Stimulated activated CD4-positive, alpha-beta T cell treated with anti-CD3 and anti-CD28 coated beads, TNF-alpha, amount 100 ng/mL, for 48 hours (primary cell): ENCODE results near the gene STX16.

Source experiments
- DNase-seq, 3 donors: peaks; one replicate each; pipeline ENCODE4 v3.0.0-alpha.2; 2020; ENCODE audit warnings: low read depth in 3 of 3

The STX16 gene

DNA sequence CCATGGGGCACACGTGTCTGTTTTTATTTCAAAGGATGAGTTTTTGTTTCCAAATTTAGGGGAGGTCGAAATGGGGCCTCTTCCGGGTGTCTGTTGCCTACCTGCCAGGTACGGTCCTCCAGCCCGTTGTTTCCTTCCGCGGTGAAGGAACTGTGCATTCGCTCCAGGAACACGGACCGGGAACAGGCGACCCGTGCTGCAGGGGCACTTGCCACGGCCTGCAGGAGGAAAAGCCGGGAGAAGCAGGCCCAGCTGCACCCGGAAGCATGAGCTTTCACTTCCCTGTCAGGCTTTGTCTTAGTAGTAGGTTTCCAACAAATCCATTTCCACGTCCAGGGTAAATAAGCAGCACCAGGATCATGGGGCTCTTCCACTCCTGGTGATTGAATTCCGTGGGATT, 24.6 kb downstream of the STX16 start:
- DNase-seq: no peak

DNA sequence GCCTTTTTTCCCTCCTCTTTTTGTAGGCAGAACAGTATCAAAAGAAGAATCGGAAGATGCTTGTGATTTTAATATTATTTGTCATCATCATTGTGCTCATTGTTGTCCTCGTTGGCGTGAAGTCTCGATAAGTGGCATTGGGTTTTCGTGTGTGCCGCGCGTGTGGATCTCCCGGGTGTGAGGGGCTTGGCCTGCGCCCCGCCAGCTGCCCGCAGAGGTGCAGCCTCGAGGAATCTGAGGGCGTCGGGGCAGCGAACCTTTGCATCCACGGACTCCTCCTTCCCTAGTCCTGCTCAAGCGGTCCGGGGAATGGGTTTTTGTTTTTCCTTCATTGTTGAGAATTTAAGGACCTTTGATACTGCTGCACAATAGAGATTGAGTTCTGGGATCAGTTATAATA, 25.1 kb downstream of the STX16 start:
- DNase-seq: no peak

DNA sequence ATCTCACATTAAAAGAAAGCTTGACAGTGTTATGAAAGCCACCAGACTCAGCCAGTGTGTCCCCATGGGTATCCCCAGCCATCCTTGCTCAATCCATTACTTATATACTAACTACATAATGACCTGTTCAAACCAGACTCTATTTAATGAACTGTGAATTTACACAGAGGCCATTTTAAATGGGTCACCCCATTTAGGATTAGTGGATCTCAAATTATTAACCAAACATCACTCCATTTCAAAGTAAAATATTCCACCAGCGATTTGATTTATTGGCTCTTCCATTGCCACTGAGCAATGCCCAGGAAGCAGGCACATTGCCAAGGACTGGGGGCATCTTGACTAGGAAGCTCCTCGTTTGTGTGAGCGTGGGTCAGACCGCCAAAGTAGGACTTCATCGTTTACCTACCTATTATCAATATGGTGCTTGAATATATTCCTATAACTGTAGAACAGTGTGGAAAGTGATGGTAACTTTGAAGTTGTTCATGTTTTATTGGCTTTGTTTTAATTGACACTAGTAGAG, 26.1 kb downstream of the STX16 start:
- DNase-seq: no peak

DNA sequence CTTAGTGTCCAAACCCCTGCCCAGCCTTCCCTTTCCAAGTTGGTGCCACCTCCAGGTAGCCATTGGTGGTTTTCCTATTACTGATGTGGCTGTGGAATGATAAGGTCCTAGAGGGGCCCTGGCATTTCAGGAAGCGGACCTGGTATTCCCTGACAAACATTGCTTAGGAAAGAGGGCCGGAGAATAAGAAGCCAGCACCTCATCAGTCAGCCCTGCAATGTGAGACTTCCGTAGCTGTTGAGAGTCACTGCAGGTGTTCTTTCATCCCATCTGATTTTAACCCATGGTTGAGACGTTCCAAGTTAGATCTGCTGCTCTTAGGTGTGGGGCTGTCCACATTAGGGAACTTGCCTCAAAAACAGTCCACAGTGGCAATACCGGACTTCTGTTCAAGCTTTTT, 26.7 kb downstream of the STX16 start:
- DNase-seq: no peak

DNA sequence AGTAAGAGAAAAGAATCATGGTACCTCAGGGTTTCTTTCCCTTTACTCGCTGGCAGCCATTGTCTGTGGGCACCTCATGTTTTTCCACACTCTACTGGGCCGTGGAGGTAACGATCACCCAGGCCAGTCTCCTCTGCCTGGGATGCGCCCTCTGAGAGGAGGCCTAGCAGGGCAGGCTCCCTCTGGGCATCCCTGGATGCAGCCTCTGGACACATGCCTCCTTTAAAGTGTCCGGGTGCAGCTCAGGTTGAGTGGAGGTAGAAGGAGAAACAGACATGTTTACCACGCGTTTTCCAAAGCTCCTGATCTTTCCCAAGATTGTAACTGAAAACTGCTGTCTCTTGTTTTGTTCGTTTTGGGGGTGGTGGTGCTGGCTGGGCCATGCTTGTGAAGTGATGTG, 27.7 kb downstream of the STX16 start:
- DNase-seq: no peak

DNA sequence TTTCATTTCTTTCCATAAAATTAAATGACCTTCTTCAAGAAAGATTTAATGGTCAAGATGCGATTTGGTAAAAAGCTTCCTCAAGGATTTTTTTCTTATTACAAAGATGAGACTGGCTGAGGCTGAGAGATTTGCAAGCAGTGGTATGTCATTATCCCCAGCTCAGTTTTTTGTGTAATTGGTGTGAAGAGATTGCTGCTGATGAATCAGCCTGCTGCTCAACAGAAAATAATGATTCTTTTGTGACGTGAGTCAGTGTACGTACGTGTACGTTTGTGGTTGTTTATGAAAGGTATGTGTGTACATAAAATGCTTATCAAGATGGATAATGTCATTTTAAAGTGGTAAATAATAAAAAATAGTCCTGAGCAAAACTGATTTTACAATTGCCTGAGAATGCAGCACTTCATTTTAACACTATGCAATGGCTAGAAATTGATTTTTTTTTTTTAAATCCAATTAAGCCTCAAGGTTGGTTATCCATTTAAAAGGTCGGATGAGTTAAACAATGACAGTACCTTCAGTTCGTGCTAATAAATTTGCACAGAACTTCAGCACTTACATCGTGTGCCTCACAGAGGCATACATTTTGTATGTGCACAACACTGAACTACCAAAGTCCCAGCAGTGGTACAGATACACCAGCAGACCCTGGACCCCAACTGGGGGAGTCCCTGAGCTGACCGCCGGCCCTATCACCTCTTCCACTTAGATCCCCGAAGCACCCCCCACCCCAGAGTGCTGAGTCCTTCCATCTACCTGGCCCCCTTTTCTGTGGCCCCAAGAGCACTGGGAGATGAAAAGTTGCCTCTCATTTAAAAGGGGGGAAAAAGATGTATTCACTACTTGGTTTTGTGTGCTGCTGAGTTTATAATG, 31.8 kb downstream of the STX16 start:
- DNase-seq: no peak

DNA sequence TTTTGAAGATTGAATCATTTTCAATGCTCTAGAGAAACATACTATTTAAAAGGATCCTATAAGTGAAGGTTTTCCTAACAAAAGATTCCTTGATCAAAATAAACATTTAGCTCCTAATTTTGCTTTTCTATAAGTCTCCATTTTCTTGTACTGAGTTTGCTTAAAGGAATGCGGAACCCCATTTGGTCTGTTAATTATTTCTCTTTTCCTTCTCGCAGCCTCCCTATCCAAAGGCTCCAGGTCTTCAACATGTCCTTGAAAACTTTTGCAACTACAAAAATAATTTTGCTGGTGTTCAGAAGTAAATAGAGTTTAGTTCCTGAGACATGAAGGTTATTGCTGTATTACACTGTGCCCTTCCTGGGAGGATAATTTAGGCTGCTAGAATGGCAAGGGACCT, 33.2 kb downstream of the STX16 start:
- DNase-seq: no peak

DNA sequence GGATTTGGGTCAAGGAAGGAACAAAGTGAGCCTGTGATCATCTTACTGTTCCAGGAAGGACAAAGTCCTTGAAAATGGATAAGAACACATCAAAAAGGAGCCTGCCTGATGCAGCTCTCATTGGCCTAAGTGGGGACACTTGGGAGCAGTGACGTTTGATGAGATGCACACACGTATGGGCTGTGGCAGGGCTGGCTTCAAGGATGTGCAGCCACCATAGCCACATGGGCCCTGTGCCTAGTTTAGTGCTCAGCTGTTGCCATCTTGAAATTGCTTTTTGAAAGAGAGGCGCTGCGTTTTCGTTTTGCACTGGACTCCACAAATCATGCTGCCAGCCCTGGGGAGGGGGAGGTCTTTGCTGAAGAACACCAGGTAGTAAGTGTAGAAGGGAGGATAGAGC, 34.9 kb downstream of the STX16 start:
- no peak for DNase-seq

DNA sequence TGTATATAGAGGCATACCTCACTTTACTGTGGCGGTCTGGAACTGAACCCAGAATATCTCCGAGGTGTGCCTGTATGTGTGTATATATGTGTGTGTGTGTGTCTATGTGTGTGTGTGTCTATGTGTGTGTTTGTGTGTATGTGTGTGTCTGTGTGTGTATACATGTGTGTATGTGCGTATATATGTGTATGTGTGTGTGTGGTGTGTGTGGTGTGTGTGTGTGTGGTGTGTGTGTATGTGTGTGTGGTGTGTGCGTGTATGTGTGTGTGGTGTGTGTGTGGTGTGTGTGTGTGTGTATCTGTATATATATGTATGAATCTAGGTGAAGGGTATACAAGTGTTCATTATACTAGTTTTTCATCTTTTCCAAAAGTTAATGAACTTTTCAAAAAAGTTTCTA, 37.3 kb downstream of the STX16 start:
- no peak for DNase-seq

DNA sequence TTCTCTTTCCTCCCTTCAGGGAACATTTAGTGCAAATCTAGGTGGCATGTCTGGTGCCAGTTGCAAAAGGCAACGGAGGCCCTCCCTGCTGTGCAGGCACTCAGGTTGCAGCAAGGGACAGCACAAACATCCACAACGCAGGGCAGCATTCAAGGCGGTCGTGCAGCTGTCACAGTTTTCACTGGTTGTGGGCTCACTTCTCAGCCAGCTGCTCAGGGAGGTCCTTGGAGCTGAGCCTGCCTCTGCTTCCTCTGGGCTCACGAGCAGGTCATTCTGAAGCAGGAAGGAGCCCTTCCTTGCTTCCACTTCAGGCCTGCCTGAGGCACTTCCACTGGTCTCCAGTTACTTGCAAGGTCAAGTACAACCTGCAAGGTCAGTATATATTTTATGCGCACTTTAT, 37.8 kb downstream of the STX16 start:
- no peak for DNase-seq

DNA sequence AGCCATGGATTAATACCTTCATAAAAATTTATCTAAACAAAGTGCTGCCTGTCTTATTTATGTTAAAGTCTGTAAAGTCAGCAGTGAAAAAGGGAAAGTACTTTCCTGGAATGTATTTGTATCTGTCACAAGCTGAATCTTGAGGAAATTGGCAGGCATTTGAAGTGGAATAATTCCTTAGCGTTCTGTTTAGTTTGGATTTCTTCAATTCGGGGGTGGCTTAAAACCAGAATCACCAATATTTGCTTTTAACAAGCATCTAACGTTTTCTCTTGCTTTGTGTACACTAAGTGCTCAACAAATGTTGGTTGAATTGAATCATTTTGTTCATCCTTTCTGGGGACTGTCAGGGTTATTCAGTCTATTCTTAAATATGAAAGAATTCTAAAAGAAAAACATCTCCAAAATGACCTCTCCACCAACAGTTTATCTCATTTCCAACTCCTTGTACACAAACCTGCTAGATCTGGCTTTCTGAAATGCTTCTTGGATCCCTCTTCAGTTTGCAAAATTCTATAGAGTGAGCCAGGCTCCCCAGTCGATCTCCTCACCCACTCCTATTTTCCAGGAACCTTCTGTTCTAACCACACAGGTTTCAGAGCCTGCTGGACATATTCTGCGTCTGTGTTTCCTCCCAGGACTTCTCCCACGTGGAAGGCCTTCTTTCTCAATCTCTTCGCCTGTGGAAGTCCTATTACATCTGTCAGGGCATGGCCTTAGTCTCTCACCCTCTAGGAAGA, 39.5 kb downstream of the STX16 start:
- DNase-seq: no peak

DNA sequence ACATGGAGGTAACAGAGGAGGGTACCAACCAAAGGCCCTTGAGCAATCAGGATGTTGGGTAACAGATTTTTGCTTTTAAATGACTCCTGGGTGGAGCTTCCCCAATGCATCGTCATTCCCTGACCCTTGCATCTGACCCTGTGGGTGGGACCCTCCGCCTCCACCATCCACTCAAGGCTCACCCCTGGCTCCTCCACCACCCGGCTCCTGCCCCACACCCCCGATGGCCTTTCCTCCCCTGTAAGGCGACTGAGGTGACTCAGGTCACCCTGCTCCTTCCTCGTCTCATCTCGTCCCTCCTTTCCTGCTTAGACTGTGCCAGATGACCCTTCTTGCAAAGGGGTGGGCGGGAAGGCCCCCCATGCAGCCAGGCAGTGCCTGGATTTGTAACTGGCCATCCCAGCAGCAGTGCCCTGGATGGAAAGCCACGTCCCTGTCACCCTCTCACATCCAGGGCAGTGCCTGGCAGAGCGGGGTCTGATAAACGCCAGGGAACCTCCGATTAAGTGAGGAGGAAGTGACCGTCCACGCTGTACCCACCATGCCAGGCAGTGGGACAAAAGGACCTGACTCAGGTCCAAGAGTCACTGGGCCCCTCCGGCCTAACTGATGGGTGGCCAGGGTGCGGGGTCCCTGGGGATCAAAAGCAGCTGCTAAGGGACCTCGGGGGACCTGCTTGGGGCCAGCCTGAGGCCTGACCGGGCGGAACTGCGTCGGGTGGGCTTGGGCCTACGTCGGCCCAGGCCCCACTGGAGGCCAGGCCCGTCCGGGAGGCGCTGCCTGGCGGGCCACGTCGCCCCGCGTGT, 40.9 kb downstream of the STX16 start:
- no peak for DNase-seq

DNA sequence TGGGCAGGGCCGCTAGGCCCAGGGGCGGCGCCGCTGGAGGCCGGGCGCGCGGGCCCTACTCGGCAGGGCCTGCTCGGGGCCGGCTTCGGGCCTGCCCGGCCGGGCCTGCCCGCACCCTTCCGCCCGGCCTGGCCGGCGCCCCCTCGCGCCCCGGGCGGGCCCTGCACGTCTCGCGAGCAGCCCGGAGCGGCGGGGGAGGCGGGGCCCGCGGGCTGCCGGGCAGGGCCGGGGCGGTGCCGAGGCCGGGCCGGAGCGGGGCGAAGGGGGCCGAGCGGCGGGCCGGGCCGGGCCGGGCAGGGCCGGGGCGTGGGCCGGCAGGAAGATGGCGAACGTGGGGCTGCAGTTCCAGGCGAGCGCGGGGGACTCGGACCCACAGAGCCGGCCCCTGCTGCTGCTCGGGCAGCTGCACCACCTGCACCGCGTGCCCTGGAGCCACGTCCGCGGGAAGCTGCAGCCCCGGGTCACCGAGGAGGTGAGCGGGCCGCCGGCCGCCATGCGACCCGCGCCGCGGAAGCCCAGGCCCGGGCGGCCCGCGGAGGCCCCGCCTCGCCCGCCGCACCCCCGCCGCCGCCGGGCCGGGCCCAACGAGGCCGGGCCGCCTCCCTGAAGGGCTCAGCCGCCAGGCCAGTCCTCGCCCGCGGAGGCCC, 41.6 kb downstream of the STX16 start, which contains the start of gene NPEPL1:
TSS of gene NPEPL1 (plus strand) at position 222 of the 647 bp plus-strand sequence. CDS start at position 323, 101 bp downstream.
- peak; percentile 14 to 58 (median 36) for DNase-seq

DNA sequence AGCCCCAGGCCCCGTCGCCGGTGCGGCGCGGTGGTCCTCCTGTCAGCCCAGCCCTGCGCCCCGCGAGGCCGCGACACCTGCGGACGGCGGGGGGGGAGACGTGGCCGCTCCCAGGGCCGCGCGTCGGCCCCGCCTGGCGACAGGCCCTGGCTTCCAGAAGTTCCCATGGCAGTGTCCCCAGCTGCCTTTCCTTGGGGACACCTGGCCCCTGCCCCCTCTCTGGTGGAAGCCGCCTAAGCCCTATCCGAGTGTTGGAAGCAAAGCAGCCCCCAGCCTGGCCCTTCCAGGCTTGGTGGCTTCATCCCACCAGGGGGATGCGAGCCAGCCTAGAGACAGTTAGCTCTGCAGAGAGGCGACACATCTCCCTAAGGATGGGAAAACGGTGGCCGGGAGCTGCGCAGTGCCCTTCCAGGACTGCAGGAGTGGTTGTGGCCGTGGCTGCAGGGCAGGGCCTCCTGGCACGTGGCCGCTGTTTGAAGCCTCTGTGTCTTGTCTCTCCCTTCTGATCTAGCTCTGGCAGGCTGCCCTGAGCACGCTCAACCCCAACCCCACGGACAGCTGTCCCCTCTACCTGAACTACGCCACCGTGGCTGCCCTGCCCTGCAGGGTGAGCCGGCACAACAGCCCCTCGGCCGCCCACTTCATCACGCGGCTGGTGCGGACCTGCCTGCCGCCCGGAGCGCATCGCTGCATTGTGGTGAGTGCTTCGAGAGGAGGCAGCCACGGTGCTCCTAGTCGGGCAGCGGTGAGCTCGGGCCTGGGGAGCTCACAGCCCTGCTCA, 42.3 kb downstream of the STX16 start:
- DNase-seq: no peak

DNA sequence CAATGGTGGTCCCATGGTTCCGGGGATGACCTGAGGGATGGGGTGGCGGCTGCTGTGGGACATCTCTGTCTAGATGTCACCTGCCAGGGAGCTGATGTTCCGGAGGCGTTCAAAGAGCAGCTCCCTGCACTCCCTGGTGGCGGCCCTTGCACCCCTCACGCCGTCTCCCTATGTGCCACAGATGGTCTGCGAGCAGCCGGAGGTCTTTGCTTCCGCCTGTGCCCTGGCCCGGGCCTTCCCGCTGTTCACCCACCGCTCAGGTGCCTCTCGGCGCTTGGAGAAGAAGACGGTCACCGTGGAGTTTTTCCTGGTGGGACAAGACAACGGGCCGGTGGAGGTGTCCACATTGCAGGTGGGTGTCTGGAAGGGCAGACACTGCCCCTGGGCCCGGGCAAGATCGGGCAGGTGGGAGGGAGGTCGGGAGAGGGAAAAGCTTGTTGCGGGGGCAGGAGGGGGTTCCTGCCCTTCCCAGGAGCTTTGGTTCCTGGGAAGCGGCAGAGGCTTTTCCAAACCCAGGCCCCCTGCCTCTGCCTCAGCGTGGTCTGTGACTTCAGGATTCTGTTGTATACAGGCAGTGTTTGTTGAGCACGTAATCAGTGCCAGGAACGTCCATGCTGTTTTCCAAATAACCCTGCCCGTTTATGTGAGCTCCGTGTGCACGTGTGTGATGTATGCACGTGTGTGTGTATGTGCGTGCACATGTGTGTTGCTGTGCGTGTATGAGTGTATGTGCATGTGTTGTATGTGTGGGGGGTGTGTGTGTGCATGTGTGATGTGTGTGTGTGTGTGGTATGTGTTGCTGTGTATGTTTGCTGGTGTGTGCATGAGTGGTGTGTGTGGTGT, 43.4 kb downstream of the STX16 start:
- DNase-seq: no peak

DNA sequence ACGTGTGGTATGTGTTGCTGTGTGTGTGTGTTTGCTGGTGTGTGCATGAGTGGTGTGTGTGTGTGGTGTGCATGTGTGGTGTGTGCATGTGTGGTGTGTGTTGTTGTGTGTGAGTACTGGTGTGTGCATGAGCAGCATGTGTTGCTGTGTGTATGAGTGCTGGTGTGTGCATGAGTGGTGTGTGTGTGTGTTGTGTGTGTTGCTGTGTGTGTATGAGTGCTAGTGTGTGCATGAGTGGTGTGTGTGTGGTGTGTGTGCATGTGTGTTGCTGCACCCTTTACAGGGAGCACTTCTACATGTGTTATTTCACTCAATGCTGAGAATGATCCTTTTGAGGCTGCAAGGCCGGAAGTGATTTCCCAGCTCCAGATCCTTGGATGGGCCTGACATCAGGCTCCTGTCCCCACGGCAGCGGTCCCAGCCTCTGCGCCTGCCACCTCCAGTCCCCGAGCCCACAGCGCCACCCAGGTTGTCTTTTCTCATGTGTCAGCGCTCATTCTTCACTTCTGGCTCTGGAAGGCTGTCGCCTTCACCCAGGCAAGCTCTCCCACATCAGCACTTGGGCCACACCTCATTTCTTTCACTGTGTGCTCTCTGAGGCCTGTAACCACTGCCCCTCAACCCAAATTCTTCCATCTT, 44.1 kb downstream of the STX16 start:
- no peak for DNase-seq

DNA sequence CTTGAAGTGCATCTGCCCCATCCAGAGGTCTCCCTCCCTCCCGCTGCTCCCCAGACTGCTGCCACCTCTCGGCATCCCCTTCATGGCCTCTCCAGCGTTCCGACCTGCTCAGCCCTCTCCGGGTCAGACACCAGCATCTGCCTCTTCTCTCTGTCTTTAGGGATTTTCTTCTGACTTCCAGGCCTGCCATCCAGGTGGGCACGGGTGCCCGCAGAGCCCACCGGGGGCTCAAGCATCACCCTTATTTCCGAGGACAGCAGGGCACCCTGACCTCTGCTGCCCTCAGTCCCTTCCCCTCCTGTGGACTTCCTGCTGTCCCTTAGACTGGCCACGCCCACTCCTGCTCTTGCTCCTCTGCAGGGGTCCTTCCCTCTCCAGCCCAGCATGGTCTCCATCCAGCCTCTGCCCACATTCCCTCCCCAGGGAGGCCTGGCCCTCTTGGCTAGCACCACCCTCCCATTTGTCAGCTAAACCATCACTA, 44.9 kb downstream of the STX16 start:
- no peak for DNase-seq

DNA sequence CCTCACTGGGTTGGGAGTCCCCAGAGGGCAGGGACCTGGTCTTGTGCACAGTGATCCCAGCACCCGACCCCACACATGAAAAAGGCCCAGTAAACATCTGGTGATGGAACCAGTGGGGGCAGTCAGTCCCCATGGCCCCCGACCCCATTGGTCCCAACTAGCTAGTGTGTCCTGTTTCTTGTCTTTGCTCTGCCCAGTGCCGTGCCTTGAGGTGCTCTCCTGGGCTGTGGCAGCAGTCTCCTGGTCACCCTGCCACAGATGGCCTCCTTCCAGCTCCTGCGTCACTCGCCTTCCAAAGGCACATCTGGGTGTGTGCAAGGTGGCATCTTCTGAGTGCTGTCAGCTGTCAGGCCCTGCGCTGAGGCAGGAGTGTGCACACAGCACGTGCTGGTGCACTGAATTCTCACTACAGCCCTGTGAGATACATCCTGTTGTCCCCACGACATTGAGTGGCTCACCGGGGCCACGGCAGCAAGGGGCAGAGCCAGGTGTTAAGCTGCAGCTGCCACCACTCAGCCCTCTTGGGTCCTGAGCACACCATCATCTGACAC, 45.4 kb downstream of the STX16 start:
- DNase-seq: no peak
